Activated CD8-positive, alpha-beta memory T cell treated with anti-CD3 and anti-CD28 coated beads for 24 hours (primary cell): Measurements from ENCODE around the gene TNFSF13.

Experiments used
- DNase-seq: peaks from one replicate; pipeline ENCODE4 v3.0.0-alpha.2; 2020

The TNFSF13 gene

DNA sequence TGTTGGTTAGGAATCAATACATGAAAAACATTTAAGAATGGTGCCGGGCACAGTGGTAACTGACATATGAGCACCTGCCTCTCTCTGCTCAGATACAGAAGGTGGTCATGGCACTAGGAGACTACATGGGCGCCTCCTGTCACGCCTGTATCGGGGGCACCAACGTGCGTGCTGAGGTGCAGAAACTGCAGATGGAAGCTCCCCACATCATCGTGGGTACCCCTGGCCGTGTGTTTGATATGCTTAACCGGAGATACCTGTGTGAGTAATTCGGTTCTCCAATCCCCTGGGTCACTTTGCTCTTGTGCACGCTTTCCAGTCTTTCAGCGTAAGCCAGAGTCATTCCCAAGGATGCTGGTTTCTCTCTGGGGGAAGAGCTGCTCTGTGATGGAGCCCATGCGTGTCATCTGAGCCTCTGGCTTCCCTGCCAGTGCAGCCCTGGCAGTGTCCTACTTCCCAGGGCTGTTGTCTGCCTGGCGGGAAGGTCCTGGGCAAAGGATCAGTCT, 17.9 kb downstream of the TNFSF13 start:
- no peak for DNase-seq

DNA sequence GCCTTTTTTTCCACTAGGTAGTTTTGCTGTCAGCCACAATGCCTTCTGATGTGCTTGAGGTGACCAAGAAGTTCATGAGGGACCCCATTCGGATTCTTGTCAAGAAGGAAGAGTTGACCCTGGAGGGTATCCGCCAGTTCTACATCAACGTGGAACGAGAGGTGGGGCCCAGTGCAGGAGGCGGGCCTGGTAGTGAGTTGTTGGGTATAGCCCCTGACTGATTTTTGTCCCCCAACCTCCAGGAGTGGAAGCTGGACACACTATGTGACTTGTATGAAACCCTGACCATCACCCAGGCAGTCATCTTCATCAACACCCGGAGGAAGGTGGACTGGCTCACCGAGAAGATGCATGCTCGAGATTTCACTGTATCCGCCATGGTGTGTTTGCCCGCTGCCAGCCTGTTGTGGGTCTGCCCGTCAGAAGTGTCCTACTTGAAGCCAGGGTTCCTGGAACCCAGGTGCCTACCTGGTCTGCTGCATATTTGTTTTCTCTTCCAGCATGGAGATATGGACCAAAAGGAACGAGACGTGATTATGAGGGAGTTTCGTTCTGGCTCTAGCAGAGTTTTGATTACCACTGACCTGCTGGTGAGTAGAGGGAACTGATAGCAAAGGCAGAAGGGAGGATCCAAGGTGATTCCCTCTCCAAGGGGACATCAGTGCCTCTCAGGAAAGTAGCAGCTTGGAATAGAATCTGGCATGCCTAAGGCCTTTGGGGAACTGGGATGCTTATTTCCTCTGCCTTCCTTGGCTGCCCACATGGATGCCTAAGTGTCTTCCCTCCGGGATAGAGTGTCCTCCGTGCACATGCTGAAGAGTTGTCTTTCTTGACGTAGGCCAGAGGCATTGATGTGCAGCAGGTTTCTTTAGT, 19.0 kb downstream of the TNFSF13 start:
- no peak for DNase-seq

DNA sequence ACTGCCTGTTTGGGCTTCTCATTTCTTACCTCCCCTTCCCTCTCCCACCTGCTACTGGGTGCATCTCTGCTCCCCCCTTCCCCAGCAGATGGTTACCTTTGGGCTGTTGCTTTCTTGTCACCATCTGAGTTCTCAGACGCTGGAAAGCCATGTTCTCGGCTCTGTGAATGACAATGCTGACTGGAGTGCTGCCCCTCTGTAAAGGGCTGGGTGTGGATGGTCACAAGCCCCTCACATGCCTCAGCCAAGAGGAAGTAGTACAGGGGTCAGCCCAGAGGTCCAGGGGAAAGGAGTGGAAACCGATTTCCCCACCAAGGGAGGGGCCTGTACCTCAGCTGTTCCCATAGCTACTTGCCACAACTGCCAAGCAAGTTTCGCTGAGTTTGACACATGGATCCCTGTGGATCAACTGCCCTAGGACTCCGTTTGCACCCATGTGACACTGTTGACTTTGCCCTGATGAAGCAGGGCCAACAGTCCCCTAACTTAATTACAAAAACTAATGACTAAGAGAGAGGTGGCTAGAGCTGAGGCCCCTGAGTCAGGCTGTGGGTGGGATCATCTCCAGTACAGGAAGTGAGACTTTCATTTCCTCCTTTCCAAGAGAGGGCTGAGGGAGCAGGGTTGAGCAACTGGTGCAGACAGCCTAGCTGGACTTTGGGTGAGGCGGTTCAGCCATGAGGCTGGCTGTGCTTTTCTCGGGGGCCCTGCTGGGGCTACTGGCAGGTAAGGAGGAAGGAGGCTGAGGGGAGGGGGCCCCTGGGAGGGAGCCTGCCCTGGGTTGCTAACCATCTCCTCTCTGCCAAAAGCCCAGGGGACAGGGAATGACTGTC, 20.7 kb downstream of the TNFSF13 start, which contains the start of gene CD68:
Gene CD68 (plus strand): TSS at position 638 of the 833 bp plus-strand sequence. CDS start 40 bp downstream, at position 678.
- peak; percentile 90 for DNase-seq

DNA sequence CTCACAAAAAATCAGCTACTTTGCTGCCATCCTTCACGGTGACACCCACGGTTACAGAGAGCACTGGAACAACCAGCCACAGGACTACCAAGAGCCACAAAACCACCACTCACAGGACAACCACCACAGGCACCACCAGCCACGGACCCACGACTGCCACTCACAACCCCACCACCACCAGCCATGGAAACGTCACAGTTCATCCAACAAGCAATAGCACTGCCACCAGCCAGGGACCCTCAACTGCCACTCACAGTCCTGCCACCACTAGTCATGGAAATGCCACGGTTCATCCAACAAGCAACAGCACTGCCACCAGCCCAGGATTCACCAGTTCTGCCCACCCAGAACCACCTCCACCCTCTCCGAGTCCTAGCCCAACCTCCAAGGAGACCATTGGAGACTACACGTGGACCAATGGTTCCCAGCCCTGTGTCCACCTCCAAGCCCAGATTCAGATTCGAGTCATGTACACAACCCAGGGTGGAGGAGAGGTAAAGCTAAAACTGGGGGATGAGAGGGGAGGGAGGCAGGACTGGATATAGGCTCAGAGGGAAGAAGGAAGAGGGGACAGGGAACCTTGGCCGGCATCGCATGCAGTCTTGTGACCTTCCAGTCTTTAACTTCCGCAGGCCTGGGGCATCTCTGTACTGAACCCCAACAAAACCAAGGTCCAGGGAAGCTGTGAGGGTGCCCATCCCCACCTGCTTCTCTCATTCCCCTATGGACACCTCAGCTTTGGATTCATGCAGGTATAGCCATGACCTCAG, 21.5 kb downstream of the TNFSF13 start:
- DNase-seq = no peak

DNA sequence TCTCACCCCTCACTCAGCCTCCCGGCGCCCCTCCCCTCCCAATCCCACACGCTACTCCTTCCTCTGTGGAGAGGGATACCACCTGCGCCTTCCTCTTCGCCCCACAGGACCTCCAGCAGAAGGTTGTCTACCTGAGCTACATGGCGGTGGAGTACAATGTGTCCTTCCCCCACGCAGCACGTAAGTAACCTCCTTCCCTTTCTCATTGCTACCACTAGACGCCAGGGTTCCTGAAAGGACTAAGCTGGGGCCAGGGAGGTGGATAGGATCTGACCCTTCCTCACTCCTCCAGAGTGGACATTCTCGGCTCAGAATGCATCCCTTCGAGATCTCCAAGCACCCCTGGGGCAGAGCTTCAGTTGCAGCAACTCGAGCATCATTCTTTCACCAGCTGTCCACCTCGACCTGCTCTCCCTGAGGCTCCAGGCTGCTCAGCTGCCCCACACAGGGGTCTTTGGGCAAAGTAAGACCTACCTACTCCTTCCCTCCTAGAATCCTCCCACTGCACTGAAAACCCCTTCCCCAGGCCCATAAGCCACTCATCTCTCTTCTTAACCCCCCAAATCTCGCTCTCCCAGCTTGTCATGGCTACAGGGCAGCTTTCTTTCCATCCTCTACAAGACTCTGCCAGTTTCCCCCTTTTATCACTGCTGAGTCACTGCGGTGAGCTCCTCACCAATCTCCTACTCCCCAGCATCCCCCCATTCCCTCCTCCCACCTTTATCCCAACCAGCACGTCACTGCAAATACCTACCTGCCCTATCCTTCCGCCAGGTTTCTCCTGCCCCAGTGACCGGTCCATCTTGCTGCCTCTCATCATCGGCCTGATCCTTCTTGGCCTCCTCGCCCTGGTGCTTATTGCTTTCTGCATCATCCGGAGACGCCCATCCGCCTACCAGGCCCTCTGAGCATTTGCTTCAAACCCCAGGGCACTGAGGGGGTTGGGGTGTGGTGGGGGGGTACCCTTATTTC, 22.3 kb downstream of the TNFSF13 start:
- no peak for DNase-seq

DNA sequence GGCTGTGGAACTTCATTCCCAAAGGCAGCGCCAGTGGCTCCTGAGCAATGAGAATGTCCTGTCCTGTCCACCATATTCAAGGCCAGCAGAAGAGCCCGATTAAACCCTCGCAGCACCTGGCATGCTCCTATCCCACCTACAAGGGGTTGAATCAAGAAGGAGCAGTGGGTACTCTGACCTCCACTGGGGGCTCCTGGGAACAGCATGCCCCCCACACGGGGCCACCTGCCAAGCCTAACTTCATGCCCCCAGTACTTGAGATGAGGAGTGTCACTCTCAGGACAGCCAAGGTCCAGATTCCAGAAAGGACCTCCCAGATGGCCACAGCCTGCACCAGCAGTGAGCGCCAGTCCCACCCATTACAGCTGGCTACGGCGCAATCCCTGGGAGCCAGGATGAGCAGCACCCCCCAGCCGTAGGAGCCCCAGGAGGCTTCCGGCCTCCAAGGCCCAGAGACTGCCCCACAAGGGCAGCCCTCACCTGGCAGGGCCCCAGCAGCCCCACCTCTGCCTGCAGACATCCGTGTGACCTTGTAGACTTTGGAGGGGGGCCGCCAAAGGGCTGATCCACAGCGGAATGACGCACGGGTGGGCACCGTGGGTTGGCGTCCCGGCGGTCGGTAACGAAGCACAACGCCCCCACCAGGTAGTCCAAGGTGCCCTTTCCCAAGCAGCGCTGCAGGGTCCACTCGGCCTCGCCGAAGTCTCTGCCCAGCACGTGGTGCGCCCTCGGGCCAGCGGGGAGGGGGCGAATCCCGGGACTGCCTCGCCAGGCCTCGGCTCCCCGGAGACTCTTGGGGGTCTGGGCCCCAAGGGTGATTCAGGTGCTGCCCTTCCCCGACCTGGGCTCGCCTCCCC, 24.1 kb downstream of the TNFSF13 start:
- no peak for DNase-seq

DNA sequence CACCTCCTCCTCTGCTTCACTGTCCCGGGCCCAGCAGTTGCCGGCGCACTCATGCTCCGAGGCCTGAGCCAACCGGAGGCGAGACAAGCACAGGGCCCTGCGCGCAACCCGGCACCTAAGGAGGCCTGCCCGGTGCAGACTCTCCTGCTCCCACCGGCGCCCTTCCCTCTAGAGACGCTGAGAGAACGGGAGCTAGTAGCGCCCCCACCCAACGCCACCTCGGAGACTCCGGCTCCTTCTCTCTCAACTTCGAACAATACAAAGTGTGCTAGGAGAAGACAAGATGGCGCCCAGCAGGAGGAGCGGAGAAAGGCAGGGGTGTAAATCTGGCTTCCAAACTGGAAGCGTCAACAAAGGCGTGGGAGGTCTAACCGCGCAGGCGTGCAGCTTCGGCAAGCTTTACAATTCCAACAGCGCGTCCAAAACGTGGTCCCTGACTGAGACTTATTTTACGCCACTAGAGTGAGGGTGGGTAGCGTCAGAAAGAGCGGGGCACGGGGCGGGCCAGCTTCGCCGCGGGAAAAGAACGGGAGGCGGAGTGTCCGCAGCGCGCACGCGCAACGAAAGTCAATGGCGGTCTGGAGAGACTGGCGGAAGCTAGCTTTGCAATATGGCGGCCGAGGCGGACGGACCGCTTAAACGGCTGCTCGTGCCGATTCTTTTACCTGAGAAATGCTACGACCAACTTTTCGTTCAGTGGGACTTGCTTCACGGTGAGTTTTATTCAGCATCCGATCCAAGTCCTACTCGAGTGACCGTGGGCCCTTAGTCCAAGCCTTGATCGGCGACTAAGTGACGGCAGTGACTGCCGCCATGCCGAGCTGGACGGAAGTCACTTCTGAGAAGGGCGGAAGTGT, 24.9 kb downstream of the TNFSF13 start, which contains the start of gene MPDU1:
Gene MPDU1 (plus strand): TSS at position 600 of the 857 bp plus-strand sequence. CDS start 11 bp downstream, at position 611.
- peak; percentile 98 for DNase-seq

DNA sequence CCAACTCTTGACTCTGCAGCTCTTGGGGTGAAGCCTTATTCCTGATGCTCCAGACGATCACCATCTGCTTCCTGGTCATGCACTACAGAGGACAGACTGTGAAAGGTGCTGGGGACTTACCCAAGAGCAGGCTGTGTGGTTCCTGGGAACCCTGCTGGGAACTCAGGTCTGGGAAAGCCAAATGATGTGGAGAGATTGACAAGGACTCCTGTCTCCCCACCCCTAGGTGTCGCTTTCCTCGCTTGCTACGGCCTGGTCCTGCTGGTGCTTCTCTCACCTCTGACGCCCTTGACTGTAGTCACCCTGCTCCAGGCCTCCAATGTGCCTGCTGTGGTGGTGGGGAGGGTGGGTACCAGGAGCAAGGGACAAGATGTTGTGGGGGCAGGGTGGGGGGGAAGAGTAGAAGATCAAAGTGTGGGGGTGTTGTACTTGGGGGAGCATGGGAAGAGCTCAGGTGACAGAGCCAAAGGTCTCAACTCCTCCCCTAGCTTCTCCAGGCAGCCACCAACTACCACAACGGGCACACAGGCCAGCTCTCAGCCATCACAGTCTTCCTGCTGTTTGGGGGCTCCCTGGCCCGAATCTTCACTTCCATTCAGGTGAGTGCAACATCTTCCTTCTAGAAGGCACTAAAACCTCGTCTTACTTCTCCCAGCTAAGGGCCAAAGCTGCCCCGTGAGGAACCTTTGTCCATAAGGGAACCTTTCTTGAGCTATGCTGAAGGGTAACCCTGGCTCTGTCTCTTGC, 28.3 kb downstream of the TNFSF13 start:
- no peak for DNase-seq

DNA sequence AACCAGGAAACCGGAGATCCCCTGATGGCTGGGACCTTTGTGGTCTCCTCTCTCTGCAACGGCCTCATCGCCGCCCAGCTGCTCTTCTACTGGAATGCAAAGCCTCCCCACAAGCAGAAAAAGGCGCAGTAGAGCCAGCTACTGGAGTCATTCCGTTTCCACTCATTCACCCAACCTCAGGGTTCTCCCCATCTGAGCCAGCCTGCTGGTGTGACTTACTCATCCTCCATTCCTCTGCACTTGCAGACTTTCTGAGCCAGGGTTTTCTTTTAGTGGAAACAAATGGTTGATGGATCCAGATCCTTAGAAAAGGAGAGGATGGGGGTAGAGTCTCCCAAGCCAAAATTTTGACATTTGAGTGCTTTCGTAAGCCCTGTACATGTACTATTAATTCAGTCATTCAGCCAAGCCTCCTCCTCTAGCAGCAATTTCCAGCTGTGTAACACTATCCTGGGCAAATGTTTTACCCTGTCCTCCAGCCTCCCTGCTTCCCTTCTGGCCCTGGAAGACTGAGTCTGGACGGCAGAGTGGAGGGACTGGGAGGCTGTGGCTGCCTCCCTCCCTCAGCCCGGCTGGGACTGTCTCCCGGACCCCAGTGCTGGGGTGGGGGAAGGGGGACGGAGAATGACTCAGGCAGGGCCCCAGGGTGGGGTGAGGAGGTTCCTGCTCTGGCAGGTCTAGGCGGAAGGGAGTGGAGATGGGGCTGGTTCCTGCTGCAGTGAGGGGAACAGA, 29.0 kb downstream of the TNFSF13 start:
- no peak for DNase-seq

DNA sequence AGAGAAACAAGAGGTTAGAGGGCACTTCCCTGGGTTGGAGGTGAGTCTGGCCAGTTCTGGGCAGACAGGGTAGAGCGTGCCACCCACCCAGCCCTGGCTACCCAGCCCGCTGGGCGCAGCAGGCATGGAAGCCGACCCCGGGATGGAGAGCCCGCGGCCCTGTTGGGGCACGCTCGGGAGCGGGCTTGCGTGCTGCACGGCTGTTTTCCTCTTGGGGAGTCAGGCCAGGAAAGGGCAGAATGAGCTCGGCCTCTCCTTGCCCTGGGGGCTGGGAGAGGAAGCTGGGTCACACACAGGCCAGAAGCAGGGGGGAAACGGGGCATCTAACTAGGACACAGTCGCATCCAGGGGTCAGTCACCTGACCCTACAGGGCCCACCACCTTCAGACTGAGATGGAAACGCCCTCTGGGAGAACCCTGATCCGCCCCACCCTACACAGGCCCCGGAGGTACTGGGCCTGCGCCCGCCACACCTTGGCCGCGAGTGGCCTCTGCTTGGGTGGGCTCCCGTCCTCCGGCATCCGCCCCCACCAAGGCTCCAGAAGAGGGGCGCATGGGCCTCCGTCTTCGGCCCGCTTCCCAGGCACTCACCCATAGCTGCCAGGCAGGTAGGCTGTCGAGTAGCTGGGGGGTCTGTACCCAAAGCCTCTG, 30.1 kb downstream of the TNFSF13 start:
- no peak for DNase-seq

DNA sequence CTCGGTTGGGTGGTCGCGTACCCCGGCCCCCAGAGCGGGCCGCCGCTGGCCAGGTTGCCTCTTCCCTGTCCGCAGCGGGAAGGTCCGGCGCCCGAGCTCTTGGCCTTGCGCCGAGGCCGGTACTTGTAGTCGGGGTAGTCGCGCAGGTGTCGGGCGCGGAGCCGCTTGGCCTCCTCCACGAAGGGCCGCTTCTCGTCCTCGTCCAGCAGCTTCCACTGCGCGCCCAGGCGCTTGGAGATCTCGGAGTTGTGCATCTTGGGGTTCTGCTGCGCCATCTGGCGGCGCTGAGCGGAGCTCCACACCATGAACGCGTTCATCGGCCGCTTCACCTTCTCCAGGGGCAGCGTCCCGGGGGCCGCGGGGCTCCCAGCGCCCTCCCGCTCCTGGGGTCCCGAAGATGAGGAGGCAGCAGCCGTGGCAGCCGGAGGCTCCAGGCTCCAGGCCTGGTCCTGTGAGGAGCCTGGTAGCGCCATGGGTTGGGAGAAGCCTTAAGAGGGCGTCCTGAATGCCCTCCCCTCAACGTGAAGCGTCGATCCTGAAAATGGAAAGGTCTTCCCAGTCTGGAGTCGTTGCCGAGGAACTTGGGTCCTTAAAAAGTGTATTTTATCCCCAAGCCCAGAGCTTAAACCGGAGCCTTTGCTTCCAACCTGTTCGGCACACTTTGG, 30.8 kb downstream of the TNFSF13 start:
- peak; percentile 86 for DNase-seq

DNA sequence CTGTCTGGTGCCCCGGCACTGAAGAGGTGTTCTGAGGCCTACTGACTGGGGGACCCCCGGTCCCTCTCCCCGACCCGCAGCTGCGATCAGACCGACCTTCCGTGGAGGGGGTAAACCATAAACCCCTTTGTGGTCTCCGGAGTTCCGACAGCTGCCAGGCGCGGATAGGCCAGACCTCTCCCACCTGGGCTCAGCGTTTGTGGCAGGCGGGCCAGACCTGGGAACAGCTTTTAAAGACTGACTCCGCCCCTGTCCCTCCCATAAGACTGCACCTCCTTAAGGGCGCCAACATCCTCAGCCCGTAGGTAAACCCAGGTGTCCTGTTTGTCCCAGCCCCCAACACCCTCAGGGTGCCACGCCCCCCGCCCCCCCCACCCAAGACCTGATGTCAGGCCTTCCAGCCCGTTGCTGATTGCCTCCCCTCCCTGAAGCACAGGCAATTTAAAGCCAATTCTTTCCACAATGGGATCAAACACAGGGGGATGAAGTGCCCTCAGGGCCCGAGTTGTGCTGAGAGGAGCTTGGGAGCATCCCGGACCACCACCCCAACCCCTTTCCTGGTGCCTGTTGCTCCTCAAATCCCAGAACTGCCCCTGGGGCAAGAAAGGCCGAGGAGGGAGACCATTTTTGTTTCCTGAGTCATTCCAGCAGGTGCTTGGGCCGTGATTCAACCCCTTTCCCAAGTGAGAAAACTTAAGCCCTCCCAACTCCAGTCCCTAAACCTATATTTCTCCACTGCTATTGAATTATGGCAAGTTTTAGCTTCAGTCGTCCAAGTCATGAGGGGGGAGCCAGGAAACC, 31.5 kb downstream of the TNFSF13 start, which contains the start of gene SOX15:
Gene SOX15 (minus strand): TSS at position 204 of the 801 bp plus-strand sequence. CDS start 418 bp downstream, outside the sequence.
- DNase-seq = no peak

DNA sequence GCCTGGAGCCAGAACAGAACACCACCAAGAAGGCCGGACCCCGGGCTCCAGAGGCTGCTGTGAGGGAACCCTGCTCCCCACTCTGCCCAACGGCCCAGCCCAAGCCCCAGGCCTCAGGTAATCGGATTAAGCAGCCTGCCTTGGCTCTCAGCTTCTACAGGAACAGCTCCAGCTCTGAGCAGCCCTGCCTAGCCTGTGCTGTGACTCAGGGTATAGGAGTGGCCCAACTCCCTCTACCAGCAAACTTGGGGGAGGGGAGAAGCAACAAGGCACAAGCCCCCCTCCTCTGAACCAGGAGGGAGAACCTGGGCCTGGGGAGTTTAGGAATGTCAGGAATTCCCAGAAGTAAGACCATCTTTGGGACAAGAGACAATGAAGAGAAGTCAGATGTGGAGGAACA, 32.2 kb downstream of the TNFSF13 start:
- DNase-seq = no peak

DNA sequence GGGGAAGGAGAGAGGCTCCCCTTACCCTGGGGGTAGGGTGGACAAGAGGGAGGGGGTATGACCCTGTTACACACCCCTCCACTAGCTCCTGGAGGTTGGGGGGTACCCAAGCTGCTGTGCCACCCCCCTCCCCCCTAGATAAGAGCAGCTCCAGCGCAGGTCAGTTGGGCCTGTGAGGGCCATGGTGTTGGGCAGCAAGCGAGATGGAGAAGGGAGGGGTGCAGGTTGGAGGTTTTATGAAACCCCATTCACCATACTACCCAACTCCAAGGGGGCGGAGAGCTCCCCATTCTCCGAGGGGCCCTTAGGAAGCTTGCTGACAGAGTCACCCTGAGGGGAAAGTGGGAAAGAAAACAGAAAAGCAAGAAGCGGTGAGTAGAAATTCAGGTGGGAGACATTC, 33.0 kb downstream of the TNFSF13 start:
- no peak for DNase-seq

DNA sequence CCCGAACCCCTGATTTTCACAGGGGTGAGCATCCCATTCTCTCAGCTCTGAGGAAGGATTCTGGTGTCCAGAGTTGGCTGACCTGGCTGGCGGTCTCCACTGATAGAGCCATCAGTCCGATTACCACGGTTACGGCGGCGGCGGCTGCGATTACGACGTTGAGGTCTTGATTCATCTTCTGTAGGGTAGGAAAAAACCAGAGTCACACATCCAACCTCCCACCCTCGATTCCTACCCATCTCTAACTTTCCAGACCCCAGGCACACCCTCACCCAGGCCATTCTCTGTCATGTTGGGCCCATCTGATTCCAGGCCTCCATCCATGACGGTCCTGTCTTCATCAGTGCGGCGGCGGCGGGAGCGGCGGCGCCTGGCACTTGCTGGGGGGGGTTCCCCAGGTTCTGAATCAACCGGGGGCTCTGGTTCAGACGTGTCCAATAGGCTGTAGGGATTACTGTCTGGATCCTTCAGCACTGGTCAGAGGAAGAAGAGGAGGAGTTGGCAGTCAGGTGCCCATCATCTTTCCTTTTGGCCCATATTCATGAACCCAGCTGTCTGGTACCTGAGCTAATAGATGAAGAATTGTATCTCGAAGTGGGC, 34.0 kb downstream of the TNFSF13 start:
- DNase-seq = no peak
